Measurements from ENCODE around the gene OR2V1.
"Not testable (repeated sequence)": the region's sequence is repeated elsewhere in the genome, so short reads cannot be mapped to it uniquely, and the experiment has no call there.

The OR2V1 gene

DNA sequence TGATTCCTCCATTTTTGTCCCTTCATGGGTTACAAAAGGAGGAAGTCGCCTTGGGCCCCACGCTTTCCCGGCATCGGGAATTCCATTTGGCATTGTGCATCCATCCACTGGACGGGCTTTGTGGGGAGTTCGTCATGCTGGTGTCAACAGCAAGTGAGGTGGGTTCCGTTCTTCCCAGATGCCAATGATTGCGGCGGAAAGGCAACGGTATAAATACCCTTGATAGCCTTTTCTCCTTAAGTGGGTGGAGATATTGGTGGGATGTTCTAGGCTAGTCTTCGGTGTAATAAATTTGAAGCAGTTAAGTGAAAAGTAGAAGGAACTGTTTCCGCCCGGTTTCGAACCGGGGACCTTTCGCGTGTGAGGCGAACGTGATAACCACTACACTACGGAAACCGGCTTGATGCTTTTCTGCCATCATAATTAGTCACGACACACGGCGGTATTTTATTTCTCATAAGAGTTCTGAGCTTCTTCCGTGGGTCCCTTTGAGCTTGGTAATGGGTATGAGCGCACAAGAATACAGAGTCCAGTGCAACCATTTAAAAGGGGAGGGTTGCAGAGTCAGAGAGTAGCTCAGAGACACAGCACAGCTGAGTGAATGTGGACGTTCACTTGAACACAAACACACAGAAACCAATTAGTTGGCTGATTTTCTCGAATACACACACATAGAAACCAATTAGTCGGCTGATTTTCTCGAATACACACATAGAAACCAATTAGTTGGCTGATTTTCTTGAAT lies 28.9 kb downstream of the OR2V1 start:
- DNase-seq: not testable (repeated sequence)

DNA sequence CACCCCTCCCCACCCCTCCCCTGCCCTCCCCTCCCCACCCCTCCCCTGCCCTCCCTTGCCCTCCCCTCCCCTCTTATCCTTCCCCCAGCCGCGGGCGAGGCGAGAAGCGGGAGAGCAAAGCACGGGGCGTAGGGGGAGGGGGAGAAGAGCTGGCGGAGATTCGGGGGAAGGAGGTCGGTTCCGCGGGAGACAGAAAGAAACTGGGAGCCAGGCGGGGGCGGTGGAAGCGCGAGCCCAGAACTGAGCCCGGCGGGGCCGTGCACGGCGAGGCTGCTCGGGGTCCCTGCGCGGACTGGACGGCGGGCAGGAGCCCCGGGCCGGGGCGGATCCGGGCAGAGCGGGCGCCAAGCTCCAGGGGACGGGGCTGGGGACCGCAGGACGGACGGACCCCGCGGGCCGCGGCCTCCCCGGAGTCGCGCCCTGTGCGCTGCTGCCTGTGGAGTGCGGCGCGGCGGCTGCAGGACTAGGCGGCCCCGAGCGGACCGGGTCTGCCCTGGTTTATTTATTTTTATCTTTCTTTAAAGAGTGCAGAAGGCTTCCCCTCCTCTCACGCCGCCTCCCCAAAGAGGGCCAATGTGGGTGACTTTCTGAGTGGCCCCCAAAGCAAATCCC lies 29.8 kb downstream of the OR2V1 start:
- DNase-seq: not testable (repeated sequence)

DNA sequence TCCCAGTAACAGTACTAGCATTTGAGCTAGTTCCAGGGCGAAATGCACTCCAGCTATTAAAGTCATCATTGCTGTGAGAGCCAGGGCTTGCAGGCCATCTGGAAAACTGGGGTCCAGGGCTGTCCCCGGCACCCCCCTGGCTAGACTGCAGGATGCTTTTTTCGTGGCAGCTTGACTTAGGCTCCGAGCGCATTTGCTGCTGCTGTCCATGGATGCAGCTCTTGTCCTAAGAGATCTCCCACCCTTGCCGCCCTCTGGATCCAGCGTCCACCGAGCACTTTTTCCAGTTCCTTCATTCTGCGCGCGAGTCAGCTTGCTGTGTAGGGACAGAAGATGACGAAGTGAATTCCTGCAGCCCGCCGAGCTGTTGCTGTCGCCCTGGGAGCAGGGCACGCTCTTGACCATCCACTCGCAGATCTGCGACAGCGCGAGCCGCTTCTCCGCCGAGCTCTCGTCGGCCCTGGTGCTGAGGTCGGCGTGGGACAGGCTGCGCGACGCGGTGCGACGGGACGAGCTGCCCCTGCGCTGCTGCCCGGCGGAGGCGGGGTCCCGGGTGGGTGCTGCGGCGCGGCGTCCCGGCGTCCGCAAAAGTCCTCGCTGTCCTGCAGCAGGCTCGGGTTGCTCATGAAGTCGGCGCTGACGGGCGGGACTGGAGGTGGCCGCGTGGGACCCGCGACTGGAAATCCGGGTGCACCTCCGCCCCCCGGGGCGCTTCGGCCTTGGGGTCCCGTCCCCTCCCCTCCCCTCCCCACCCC lies 30.7 kb downstream of the OR2V1 start:
- DNase-seq: no peak

DNA sequence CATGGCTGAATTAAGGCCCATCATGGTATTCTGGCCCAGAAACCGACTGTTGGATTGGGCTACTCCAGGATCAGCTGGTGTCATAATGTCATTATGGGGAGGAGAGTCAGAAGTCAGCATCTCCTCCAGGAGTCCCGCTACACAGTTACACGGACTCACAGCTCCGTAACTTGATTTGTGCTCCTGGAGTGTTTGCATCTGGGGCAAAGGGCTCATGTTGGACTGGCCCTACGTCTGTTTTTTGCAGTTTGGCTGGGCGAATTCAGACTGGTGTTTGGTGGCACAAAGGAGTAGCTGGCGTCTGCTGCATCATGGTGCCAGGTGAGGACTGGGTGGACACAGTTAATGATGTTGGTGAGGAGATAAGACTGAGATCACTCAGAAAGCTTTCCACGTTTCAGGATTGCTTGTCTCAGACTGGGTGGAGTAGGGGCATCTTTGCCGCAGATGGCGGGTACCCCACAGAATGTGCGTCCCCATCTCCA lies 31.3 kb downstream of the OR2V1 start:
- DNase-seq: no peak

DNA sequence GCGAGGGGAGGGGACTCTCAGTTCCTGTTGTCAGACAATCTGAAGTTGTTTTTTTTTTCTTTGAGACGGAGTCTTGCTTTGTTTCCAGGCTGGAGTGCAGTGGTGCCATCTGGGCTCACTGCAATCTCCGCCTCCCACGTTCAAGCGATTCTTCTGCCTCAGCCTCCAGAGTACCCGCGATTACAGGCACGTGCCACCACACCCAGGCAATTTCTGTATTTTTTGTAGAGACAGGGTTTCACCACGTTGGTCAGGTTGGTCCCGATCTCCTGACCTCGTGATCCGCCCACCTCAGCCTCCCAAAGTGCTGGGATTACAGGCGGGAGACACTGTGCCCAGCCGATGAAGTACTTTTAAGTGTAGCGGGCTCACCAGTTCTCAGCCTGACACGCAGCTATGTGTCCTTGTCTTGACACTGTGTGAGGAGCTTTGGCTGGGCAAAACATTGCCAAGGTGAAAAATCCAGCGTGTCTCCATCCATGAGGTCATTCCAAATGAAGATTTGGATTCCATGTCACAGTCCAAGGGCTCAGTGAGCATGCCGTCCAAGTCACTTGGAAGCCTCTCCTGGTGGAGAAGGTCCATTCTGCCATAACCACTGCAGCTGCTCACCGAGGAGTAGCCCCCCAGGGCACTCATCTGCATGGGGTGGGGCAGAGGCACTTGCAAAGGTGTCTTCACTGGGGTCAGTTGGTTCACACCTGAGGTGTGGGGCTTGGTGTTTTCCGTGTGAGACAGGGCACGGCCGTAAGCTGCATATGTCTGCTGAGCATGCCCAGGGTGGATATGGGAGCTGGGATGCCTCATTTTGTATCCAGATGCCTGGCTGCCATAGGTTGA lies 32.0 kb downstream of the OR2V1 start:
- DNase-seq: no peak

DNA sequence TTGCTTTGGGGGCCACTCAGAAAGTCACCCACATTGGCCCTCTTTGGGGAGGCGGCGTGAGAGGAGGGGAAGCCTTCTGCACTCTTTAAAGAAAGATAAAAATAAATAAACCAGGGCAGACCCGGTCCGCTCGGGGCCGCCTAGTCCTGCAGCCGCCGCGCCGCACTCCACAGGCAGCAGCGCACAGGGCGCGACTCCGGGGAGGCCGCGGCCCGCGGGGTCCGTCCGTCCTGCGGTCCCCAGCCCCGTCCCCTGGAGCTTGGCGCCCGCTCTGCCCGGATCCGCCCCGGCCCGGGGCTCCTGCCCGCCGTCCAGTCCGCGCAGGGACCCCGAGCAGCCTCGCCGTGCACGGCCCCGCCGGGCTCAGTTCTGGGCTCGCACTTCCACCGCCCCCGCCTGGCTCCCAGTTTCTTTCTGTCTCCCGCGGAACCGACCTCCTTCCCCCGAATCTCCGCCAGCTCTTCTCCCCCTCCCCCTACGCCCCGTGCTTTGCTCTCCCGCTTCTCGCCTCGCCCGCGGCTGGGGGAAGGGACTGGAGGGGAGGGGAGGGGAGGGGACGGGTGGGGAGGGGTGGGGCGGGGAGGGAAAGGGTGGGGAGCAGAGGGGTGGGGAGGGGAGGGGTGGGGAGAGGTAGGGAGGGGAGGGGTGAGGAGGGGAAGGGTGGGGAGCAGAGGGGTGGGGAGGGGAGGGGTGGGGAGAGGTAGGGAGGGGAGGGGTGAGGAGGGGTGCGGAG lies 33.0 kb downstream of the OR2V1 start:
- not testable (repeated sequence) for DNase-seq

DNA sequence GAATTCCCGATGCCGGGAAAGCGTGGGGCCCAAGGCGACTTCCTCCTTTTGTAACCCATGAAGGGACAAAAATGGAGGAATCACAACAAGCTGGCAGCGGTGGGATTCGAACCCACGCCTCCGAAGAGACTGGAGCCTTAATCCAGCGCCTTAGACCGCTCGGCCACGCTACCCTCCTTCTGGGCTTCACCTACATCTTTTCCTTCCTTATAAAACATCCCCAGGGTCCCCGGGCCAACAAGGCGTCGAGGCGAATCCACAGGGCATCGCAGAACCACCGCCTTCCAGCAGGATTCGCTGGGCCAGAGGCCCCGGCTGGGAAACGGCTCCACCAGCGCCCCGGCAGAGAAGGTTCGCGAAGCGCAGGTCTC lies 33.6 kb downstream of the OR2V1 start:
- DNase-seq: not testable (repeated sequence)

DNA sequence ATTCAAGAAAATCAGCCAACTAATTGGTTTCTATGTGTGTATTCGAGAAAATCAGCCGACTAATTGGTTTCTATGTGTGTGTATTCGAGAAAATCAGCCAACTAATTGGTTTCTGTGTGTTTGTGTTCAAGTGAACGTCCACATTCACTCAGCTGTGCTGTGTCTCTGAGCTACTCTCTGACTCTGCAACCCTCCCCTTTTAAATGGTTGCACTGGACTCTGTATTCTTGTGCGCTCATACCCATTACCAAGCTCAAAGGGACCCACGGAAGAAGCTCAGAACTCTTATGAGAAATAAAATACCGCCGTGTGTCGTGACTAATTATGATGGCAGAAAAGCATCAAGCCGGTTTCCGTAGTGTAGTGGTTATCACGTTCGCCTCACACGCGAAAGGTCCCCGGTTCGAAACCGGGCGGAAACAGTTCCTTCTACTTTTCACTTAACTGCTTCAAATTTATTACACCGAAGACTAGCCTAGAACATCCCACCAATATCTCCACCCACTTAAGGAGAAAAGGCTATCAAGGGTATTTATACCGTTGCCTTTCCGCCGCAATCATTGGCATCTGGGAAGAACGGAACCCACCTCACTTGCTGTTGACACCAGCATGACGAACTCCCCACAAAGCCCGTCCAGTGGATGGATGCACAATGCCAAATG lies 34.1 kb downstream of the OR2V1 start:
- not testable (repeated sequence) for DNase-seq

DNA sequence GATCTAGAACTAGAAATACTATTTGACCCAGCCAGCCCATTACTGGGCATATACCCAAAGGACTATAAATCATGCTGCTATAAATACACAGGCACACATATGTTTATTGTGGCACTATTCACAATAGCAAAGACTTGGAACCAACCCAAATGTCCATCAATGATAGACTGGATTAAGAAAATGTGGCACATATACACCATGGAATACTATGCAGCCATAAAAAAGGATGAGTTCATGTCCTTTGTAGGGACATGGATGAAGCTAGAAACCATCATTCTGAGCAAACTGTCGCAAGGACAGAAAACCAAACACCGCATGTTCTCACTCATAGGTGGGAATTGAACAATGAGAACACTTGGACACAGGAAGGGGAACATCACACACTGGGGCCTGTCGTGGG lies 35.8 kb downstream of the OR2V1 start:
- not testable (repeated sequence) for DNase-seq

DNA sequence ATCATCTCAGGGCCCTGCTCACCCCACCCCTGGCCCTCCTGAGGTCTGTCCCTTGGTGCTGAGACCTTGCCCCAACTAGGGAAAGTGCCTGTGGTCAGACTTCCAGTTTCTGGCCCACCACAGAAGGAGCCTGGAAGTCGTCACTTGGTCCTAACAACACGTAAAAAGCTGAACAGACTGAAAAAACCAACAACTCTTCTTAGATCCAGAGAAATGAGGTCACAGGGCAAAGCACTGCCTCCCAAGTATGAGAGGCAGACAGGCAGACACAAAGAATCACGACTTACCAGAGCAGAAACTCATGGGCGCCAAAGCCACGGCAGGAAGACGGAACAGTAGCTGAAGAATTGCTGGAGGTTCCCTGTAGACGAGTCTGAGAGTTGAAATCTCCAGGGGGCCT lies 38.5 kb downstream of the OR2V1 start:
- no peak for DNase-seq

DNA sequence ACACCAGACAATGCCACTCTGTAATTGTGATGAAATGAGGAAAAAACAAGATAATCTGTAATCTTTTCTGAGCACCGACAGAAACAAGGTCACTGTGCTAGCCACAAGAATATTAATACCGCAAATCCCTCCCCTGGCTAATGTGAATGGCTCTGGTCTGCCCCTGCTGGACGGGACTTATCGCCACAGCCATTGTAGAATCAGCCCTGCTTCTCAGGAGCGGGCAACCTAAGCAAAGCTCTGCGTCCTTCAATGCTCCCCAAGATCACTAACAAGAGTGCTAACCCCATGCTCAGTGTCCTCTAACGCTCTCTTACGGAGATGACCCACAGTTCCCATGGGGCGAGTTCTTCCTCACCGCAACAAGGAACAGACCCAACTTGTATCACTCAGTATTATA lies 42.7 kb downstream of the OR2V1 start:
- DNase-seq: peak in 1 of 2 experiments; percentile 24

DNA sequence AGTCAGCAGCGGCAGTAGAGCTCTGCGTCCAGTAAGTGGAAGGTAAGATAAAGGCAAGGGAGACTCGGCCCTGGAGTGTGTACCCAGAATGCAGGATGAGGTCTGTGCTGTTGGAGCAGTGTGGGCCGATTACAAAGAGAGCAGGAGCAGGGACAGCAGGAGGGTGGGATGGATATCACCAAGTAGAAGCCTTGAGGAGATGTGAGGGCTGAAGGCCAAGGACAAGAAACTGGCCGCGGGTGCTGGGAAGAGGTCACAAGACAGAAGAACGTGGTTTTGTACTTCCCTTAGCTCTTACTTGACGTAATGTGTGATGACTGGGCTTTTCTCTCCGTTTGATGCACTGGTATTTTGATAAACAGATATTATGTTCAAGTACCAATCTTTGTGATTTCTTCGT lies 43.7 kb downstream of the OR2V1 start:
- no peak for DNase-seq

DNA sequence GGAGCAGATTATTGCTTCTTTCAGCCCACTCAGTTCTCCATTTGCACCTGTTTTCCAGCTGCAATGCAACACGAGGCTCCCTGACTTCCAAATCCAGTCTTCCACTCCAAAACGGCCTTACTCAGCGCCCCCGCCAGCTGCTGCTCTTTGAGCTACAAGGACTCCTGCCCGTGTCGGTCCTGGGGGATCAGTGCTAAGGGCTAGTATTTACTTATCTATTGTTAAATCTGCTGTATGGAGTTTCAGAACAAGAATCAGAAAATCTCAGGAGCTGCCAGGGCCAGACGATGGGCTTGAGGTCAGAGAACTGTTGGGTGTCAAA lies 44.1 kb downstream of the OR2V1 start:
- no peak for DNase-seq

DNA sequence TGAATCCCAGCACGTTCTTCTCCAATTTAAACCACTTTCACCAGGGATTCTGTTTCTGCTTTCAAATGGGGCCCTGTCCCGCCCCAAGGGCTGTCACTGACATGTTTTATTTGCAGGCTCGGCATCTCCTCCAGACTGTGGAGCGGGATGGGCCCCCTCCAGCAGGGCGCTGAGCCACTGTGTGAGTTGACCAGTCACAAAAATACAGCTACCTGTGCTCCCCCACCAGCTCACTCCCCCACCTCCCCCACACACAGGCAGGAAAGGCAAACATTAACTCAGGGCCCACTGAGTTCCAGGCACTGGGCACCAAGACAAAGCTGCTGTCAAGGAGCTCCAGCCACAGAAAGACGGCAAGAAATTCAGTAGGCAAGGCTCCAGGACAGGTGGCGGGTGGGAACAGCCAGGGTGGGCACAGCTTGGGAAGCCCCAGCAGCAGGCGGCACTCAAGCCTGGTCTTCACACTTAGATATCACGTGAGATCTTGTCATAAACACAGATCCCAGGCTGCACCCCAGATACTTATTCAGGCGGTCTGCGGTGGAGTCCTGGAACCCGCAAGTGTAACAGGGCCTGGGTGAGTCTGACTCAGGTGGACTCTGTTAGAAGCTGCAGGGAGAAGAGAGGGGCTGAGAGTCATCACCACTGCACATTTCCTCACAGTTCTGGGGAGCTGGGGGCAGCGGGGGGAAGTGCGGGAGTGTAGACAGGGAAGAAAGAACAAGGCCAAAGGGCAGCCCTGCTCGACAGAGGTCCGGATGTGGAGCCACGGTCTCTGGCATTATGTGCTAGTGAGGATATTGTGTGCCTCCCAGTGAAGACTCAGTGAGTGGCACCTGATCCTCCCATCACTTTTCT lies 44.7 kb downstream of the OR2V1 start:
- DNase-seq: no peak

DNA sequence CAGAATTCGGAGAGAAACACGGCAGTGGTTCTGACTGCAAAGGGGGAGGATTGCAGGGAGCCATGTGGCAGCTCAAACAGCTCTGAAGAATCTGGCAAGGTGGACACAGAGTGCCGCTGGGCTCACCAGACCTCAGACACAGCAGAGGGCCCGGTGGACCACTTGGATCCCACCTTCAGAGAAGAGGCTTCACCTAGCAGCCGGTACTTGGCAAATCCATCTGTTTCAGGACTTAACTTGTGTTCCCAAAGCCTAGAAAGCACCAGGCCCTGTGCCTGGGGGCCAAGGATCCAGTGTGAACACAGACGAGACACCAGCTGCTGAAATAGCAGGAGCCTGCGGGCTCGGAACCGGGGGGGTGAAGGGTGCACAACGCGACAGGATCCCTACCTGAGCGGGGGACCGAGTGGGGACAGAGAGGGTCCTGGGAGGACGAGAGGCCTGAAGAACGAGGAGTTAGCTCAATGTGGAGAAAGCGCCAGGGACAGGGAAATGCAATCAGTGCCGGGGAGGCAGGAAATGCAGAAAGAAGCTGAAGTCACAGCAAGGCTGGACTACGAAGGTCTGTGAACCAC lies 46.3 kb downstream of the OR2V1 start:
- DNase-seq: no peak

DNA sequence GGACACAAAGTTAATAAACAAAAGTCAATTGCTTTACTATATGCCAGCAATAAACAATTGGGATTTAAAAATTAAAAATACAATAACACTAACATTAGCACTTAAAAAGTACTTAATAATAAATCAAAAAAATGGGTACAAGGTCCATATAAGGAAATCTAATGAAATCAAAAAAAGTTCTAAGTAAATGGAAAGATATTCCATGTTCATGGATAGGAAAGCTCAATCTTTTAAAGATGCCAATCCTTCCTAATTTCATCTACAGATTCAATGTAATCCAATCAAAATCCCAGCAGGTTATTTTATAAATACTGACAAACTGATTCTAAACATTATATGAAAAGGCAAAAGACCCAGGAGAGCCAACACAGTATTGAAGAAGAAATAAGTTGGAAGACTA lies 49.0 kb downstream of the OR2V1 start:
- no peak for DNase-seq

DNA sequence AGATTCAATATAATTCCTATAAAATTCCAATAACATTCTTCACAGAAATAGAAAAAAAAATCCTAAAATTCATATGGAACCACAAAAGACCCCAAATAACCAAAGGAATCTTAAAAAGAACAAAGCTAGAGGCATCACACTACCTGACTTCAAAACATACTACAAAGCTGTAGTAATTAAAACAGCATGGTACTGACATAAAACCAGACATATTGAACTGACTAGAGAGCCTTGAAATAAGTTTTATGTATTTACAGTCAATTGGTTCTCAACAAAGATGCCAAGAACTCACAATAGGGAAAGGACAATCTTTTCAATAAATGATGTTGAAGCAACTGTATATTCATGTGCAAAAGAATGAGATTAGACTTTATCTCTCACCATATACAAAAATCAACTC lies 54.0 kb downstream of the OR2V1 start:
- no peak for DNase-seq
